HepG2 (cell line): ENCODE measurements around the gene NUDCD3.

Experiments used
- GABPA ChIP-seq, 2 experiments: IDR thresholded peaks; 2 replicates each; pipeline ENCODE4 v1.6.1; 2011 to 2016; ENCODE audit warnings: low read depth in 2 of 2, low read length in 1 of 2, missing biosample characterization in 1 of 2, missing genetic modification characterization in 1 of 2
- REST ChIP-seq, 2 experiments: IDR thresholded peaks; 2 replicates each; pipeline ENCODE4 v1.6.1; 2011 to 2012; ENCODE audit warnings: low read length in 2 of 2, borderline replicate concordance in 1 of 2, low read depth in 1 of 2, mild to moderate bottlenecking in 1 of 2, moderate library complexity in 1 of 2

DNA sequence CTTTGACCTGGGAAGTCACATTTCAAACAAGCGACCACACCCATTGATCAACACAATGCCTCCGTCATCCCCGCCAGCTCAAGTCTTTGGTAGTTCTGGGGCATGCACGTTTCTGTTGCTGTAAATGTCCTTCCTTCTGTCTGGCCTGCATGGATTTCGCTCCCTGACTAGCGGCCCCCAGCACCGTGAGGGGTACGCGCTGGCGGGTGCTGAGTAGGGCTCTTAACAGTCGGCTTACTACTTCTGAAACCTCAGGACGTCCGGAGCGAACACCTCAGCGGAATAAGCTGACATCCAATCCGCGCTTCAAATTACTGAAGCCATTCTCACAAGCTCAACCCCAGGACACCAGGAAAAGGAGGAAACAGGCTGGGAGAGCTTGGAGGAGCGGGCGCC is 505 bp downstream of the NUDCD3 start:
- TF ChIP-seq REST (IDR thresholded peaks at IDR 0.05; ENCODE audit: borderline replicate concordance in 1 of 2, low read depth in 1 of 2, low read length in 2 of 2) (no peak), GABPA (IDR thresholded peaks at IDR 0.05; ENCODE audit: low read depth, low read length) (no peak), GABPA (CRISPR knock-in tag; IDR thresholded peaks at IDR 0.05; ENCODE audit: low read depth) (no peak)
